Chondrocyte (in vitro differentiated cells): ENCODE data around the gene GRK5. TPM values are rescaled to one million over a fixed set of nuclear protein-coding genes. Genes with fewer than 3 reads are reported as not detected.

ENCODE experiments used
- DNase-seq: peaks from one replicate; pipeline ENCODE4 v3.0.0; 2021; ENCODE audit warnings: mixed read lengths, low spot score
- H3K27ac Mint-ChIP-seq: one replicate; pipeline ENCODE4 v1.8.0; 2021; ENCODE audit warnings: mild to moderate bottlenecking, moderate library complexity, mixed read lengths; ENCODE audit not compliant: unreplicated experiment
- H3K27me3 Mint-ChIP-seq: 2 replicates; pipeline ENCODE4 v1.8.0; 2021; ENCODE audit warnings: low read depth, mixed read lengths
- H3K36me3 Mint-ChIP-seq: 2 replicates; pipeline ENCODE4 v1.8.0; 2021; ENCODE audit warnings: low read depth, mixed read lengths
- H3K4me1 Mint-ChIP-seq: 2 replicates; pipeline ENCODE4 v1.8.0; 2021; ENCODE audit warnings: low read depth, mild to moderate bottlenecking, mixed read lengths
- H3K4me3 Mint-ChIP-seq: one replicate; pipeline ENCODE4 v1.8.0; 2021; ENCODE audit warnings: mild to moderate bottlenecking, moderate library complexity, mixed read lengths; ENCODE audit not compliant: unreplicated experiment
- H3K9me3 Mint-ChIP-seq: 2 replicates; pipeline ENCODE4 v1.8.0; 2021; ENCODE audit warnings: low read depth, mixed read lengths
- total RNA-seq: library from RNA; stranded (reverse); gene quantifications from 3 replicates; pipeline ENCODE4 v1.2.1, GENCODE V29; 2021
- TF ChIP-seq, protein P1 (sequence below): fragments of 200-600 bp; sonication (generic); IDR thresholded peaks from 2 replicates; pipeline ENCODE4 v1.5.0; 2021; ENCODE audit warnings: antibody characterized with exemption, mild to moderate bottlenecking, moderate library complexity

The GRK5 gene
- total RNA-seq, 1 donor from 2014 or later: 16.4 TPM

DNA sequence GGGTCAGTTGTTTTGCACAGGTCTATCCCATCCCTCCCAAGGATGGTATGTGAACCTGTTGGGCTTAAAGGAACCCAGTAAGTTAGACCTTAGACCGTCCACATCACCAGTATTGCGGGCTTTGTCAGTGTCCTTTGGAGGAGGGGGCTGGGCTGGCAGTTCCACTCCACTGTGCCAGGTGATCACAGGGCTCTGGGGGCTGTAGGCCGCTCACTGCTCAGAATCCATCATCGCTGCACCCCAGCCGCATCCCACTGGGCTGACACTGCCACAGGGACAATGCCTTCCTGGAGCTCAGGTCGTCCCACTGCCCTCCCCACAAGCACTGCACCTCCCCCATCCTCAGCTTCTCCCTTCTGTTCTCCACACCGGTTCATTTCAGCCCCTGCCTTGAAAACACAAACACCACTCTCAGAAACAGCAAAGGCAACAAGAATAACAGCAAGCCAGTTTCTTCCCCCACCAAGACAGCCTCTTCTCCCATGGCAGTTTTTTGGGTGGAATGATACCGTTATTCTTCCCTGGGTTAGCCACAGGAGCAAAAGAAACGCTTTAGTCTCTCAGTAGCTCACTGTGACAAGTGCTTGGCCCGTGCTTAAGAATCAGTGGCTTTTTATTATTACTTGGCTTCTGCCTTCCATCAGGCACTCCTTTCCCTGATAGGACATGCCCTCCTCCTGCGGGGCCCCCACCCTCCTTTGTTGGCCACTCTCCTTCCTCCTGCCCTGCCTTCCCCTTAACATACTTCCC lies 111.2 kb downstream of the GRK5 start:
- Mint-ChIP-seq H3K4me3 (no peak overlapping the region), H3K9me3 (peaks cover 5% of the 10 kb centered on the region), H3K4me1 (peaks cover 39% of the 10 kb centered on the region), H3K27me3 (no peaks in the 10 kb centered on the region), H3K36me3 (peaks cover 3% of the 10 kb centered on the region), H3K27ac (no peak overlapping the region)
- TF ChIP-seq, protein P1, sequence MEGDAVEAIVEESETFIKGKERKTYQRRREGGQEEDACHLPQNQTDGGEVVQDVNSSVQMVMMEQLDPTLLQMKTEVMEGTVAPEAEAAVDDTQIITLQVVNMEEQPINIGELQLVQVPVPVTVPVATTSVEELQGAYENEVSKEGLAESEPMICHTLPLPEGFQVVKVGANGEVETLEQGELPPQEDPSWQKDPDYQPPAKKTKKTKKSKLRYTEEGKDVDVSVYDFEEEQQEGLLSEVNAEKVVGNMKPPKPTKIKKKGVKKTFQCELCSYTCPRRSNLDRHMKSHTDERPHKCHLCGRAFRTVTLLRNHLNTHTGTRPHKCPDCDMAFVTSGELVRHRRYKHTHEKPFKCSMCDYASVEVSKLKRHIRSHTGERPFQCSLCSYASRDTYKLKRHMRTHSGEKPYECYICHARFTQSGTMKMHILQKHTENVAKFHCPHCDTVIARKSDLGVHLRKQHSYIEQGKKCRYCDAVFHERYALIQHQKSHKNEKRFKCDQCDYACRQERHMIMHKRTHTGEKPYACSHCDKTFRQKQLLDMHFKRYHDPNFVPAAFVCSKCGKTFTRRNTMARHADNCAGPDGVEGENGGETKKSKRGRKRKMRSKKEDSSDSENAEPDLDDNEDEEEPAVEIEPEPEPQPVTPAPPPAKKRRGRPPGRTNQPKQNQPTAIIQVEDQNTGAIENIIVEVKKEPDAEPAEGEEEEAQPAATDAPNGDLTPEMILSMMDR: no peak
- no peak for DNase-seq

DNA sequence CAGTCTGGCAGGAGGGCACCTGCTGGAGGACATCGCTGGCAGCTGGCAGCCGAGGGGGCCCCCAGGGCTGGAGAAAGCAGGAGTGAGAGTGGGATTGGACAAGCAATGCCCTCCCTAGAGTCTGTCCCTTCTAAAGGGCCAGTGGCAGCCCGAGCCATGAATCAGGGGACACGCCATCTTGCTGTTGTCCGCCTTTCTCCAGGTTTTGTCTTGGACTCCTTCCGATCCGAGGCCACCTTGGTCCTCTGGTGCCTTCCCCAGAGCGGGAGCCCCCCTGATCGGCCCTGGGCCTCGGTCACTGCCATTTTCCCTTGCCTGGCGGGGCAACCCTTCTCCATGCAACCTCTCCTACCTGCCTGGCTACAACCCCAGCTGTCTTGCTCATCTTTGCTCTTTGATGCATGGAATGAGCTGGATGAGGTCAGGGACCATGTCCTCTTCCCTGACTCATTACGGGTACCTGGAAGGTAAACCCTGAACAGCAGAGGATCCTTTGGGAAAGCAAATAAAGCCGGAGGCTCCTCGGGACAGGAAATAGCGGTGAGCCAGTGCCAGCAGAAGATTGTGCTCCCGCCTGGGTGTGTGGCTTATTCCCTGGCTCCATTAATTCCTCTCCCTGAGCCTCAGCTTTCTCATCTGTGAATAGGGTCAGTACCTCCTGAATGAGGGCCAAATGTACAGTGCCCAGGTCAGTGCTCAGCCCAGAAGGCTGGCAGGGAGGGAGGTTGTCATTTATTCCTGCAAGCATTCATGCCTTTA lies 112.0 kb downstream of the GRK5 start:
- H3K4me1 Mint-ChIP-seq: peaks cover 39% of the 10 kb centered on the region
- H3K36me3 Mint-ChIP-seq: peaks cover 3% of the 10 kb centered on the region
- H3K27me3 Mint-ChIP-seq: no peaks in the 10 kb centered on the region
- H3K9me3 Mint-ChIP-seq: peaks cover 5% of the 10 kb centered on the region
- H3K4me3 Mint-ChIP-seq: no peak overlapping the region
- DNase-seq: no peak
- TF ChIP-seq, protein P1: no peak
- no peak overlapping the region for H3K27ac Mint-ChIP-seq

DNA sequence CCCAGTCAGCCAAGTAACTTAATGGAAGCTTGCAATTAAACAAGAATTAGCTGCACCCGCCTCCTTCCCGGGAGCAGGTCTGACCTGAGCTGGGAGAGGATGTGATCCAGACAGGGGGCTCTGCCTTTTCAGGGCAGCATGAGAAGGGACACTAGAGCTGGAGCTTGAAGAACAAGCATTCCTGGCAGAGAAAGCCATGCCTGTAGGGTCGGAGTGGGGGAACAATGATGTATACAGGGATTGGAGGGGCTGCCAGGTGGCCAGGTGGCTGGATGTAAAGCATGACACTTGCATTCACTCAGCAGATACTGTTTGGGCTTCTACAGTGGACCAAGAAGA lies 112.5 kb downstream of the GRK5 start:
- no peaks in the 10 kb centered on the region for H3K27me3 Mint-ChIP-seq
- no peak overlapping the region for H3K27ac Mint-ChIP-seq
- H3K4me3 Mint-ChIP-seq: no peak overlapping the region
- H3K9me3 Mint-ChIP-seq: peaks cover 5% of the 10 kb centered on the region
- no peak for DNase-seq
- TF ChIP-seq, protein P1: no peak
- peaks cover 36% of the 10 kb centered on the region for H3K4me1 Mint-ChIP-seq
- H3K36me3 Mint-ChIP-seq: peaks cover 3% of the 10 kb centered on the region

DNA sequence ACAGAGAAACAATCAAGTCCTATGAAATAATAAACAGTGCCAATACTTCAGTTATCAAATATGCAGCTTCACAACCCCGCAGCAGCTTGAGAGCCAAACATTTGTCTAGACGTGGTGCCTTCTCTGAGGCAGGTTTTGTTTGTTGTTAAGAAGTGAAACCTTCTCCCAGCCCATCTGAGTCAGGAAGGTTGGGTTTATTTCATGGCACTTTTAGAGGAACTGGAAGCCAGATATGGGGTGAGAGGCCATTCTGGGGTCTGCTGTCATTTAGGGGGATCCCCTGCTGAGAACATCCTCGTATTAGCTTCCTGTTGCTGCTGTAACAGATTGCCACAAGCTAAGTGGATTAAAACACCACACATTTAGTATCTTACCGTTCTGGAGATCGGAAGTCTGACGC lies 113.6 kb downstream of the GRK5 start:
- Mint-ChIP-seq H3K4me1 (peaks cover 25% of the 10 kb centered on the region), H3K9me3 (peaks cover 5% of the 10 kb centered on the region), H3K27me3 (no peaks in the 10 kb centered on the region), H3K27ac (no peak overlapping the region), H3K36me3 (peaks cover 3% of the 10 kb centered on the region), H3K4me3 (no peak overlapping the region)
- DNase-seq: no peak
- TF ChIP-seq, protein P1: no peak

DNA sequence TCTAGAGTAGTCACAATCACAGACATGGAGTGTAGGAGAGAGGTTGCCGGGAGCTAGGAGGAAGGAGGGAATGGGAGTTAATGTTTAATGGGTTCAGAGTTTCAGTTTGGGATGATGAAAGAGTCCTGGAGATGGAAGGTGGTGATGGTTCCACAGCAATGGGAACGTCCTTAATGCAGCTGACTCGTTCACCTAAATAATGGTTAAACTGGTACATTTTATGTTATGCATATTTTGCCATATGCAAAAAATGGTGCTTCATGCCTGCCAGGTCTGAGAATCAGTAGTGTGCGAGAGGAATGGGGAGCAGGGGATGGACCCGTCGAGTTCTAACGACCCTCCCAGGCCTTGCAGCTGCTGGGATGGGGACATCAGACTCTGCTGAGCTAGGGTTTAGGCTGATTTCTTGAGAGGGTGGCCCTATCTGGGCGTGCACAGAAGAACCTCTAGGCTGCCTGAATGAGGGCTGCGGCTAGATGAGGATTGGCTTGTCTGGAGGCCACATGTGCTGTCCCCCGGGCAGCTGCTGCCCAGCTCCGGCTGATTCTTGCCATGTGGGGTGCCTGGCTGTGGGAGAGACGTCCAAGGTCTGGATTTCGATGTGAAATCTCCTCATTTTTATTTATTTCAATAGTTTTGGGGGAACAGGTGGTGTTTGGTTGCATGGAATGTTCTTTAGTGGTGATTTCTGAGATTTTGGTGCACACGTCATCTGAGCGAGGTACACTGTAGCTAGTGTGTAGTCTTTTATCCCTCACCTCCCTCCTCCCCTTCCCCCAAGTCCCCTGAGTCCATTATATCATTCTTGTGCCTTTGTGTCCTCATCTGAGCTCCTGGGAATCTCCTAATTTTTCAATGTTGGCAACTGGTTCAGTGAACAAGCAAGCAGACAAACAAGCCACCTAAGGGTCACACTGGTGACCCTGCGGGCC lies 116.0 kb downstream of the GRK5 start:
- no peak overlapping the region for H3K4me3 Mint-ChIP-seq
- peaks cover 5% of the 10 kb centered on the region for H3K9me3 Mint-ChIP-seq
- H3K27ac Mint-ChIP-seq: no peak overlapping the region
- DNase-seq: no peak
- no peaks in the 10 kb centered on the region for H3K27me3 Mint-ChIP-seq
- H3K4me1 Mint-ChIP-seq: peaks cover 5% of the 10 kb centered on the region
- TF ChIP-seq, protein P1: no peak
- peaks cover 3% of the 10 kb centered on the region for H3K36me3 Mint-ChIP-seq
